KMS-11 (cell line): ENCODE measurements around the gene LRATD1.

Experiments used
- H2AFZ ChIP-seq: fragments of 200-600 bp; sonication (generic); 2 replicates; pipeline ENCODE4 v1.6.1; 2016; ENCODE audit warnings: antibody characterized with exemption, mixed run types, low read depth
- H3K27ac ChIP-seq: fragments of 200-600 bp; sonication (generic); 2 replicates; pipeline ENCODE4 v1.6.1; 2016; ENCODE audit warnings: mild to moderate bottlenecking, mixed run types
- H3K27me3 ChIP-seq: fragments of 200-600 bp; sonication (generic); 2 replicates; pipeline ENCODE4 v1.6.1; 2017; ENCODE audit warnings: mild to moderate bottlenecking, low read depth, mixed run types, moderate library complexity; ENCODE audit not compliant: insufficient read depth
- H3K36me3 ChIP-seq: fragments of 200-600 bp; sonication (generic); 2 replicates; pipeline ENCODE4 v1.6.1; 2017; ENCODE audit warnings: mild to moderate bottlenecking, mixed run types; ENCODE audit not compliant: insufficient read depth
- H3K4me1 ChIP-seq: fragments of 200-600 bp; sonication (generic); 2 replicates; pipeline ENCODE4 v1.6.1; 2016; ENCODE audit warnings: mild to moderate bottlenecking, low read depth, mixed run types; ENCODE audit not compliant: poor library complexity, severe bottlenecking
- H3K4me2 ChIP-seq: fragments of 200-600 bp; sonication (generic); 2 replicates; pipeline ENCODE4 v1.7.0; 2016; ENCODE audit warnings: mild to moderate bottlenecking, mixed run types
- H3K4me3 ChIP-seq: fragments of 200-600 bp; sonication (generic); IDR thresholded peaks from 2 replicates; pipeline ENCODE4 v1.6.1; 2017; ENCODE audit warnings: low read depth, low read length, mixed read lengths; ENCODE audit not compliant: insufficient read depth
- H3K79me2 ChIP-seq: fragments of 200-600 bp; sonication (generic); 2 replicates; pipeline ENCODE4 v1.6.1; 2016; ENCODE audit warnings: low read depth, mixed run types; ENCODE audit not compliant: insufficient read depth
- H3K9ac ChIP-seq: fragments of 200-600 bp; sonication (generic); 2 replicates; pipeline ENCODE4 v1.6.1; 2016; ENCODE audit warnings: mild to moderate bottlenecking, mixed run types
- H4K20me1 ChIP-seq: fragments of 200-600 bp; sonication (generic); 2 replicates; pipeline ENCODE4 v1.6.1; 2016; ENCODE audit warnings: mild to moderate bottlenecking, mixed run types; ENCODE audit not compliant: insufficient read depth
- CTCF ChIP-seq: fragments of 200-600 bp; sonication (generic); conservative IDR thresholded peaks from 2 replicates; pipeline ENCODE4 v1.6.1; 2017; ENCODE audit warnings: low read depth, mild to moderate bottlenecking, antibody characterized with exemption, low read length, moderate library complexity, mixed read lengths

Gene LRATD1

GRCh38 chr2:14650066-14650465, 17.5 kb downstream of the LRATD1 start:
- Histone ChIP-seq H3K79me2 (no peaks in the 10 kb centered on the region), H3K4me3 (no peak overlapping the region), H3K27ac (no peak overlapping the region), H2AFZ (no peak overlapping the region), H3K27me3 (no peaks in the 10 kb centered on the region), H3K36me3 (no peaks in the 10 kb centered on the region), H3K4me1 (no peaks in the 10 kb centered on the region), H3K9ac (no peak overlapping the region), H3K4me2 (no peak overlapping the region), H4K20me1 (no peaks in the 10 kb centered on the region)
- TF ChIP-seq CTCF, result no peak

- H3K79me2 ChIP-seq, result no peaks in the 10 kb centered on the region
- no peak for TF ChIP-seq CTCF
- H3K27ac ChIP-seq, result no peak overlapping the region
- no peak overlapping the region for H3K9ac ChIP-seq
- no peaks in the 10 kb centered on the region for H3K27me3 ChIP-seq
- no peak overlapping the region for H2AFZ ChIP-seq
- no peak overlapping the region for H3K4me2 ChIP-seq
- H3K4me3 ChIP-seq, result no peak overlapping the region
- H4K20me1 ChIP-seq, result no peaks in the 10 kb centered on the region
- H3K4me1 ChIP-seq, result no peaks in the 10 kb centered on the region
- H3K36me3 ChIP-seq, result no peaks in the 10 kb centered on the region
These were observed 22.3 kb downstream of the LRATD1 start for GRCh38 chr2:14654835-14655282.

- H3K79me2 ChIP-seq, result no peaks in the 10 kb centered on the region
These were observed 23.6 kb downstream of the LRATD1 start for GRCh38 chr2:14656146-14656545.

GRCh38 chr2:14661163-14661562, 28.6 kb downstream of the LRATD1 start:
- no peak overlapping the region for H2AFZ ChIP-seq
- H3K27me3 ChIP-seq, result no peaks in the 10 kb centered on the region
- no peaks in the 10 kb centered on the region for H3K79me2 ChIP-seq
- H3K36me3 ChIP-seq, result no peaks in the 10 kb centered on the region
- no peaks in the 10 kb centered on the region for H3K4me1 ChIP-seq
- H3K4me3 ChIP-seq, result no peak overlapping the region
- no peak for TF ChIP-seq CTCF
- H3K9ac ChIP-seq, result no peak overlapping the region
- no peak overlapping the region for H3K4me2 ChIP-seq
- no peak overlapping the region for H3K27ac ChIP-seq
- H4K20me1 ChIP-seq, result no peaks in the 10 kb centered on the region

More at GRCh38 chr2:14656146-14656545, 23.6 kb downstream of the LRATD1 start:
- no peak for TF ChIP-seq CTCF
- Histone ChIP-seq H2AFZ (no peak overlapping the region), H3K4me3 (no peak overlapping the region), H3K27ac (no peak overlapping the region), H3K36me3 (no peaks in the 10 kb centered on the region), H3K27me3 (no peaks in the 10 kb centered on the region), H3K4me1 (no peaks in the 10 kb centered on the region), H3K4me2 (no peak overlapping the region), H4K20me1 (no peaks in the 10 kb centered on the region), H3K9ac (no peak overlapping the region)
